CD4-positive, alpha-beta T cell treated with Interleukin-2 at 100 ng/mL for 4 hours (primary cell): ENCODE results near the gene APOBEC3H.
A peak's percentile ranks its signal among the peaks of the same experiment; 100 is the strongest.

Source experiments
- DNase-seq: peaks from one replicate; pipeline ENCODE4 v3.0.0-alpha.2; 2020; ENCODE audit warnings: low spot score

Gene APOBEC3H

GRCh38 chr22:39081016-39081415 is 16.0 kb upstream of the APOBEC3H start:
- DNase-seq: no peak

- no peak for DNase-seq
Observed at GRCh38 chr22:39081598-39081997, 15.4 kb upstream of the APOBEC3H start.

- no peak for DNase-seq
Observed at GRCh38 chr22:39083212-39084165, 13.6 kb upstream of the APOBEC3H start.

- no peak for DNase-seq
Observed at GRCh38 chr22:39084666-39085065, 12.4 kb upstream of the APOBEC3H start.

GRCh38 chr22:39087098-39087497 is 9.9 kb upstream of the APOBEC3H start:
- no peak for DNase-seq

- peak; percentile 30 for DNase-seq
Observed at GRCh38 chr22:39087881-39088684, 9.0 kb upstream of the APOBEC3H start.

- DNase-seq: no peak
Observed at GRCh38 chr22:39088685-39089032, 8.4 kb upstream of the APOBEC3H start.

GRCh38 chr22:39089928-39090327 is 7.1 kb upstream of the APOBEC3H start:
- DNase-seq: no peak

- DNase-seq: peak; percentile 94
Observed at GRCh38 chr22:39090426-39091064, 6.5 kb upstream of the APOBEC3H start.

- DNase-seq: no peak
Observed at GRCh38 chr22:39091126-39092081, 5.6 kb upstream of the APOBEC3H start.

- DNase-seq: peak; percentile 43
Observed at GRCh38 chr22:39092111-39092862, 4.8 kb upstream of the APOBEC3H start.

- peak; percentile 52 for DNase-seq
Observed at GRCh38 chr22:39094717-39095389, 2.2 kb upstream of the APOBEC3H start.

GRCh38 chr22:39095971-39096370 is 1.1 kb upstream of the APOBEC3H start:
- no peak for DNase-seq

- DNase-seq: no peak
Observed at GRCh38 chr22:39098026-39098425, 982 bp downstream of the APOBEC3H start.

- no peak for DNase-seq
Observed at GRCh38 chr22:39098576-39098975, 1.5 kb downstream of the APOBEC3H start.

- DNase-seq: no peak
Observed at GRCh38 chr22:39101226-39101625, 4.2 kb downstream of the APOBEC3H start.

GRCh38 chr22:39103431-39103830 is 6.4 kb downstream of the APOBEC3H start:
- no peak for DNase-seq

- DNase-seq: no peak
Observed at GRCh38 chr22:39106326-39106725, 9.3 kb downstream of the APOBEC3H start.

- DNase-seq: no peak
Observed at GRCh38 chr22:39108487-39108886, 11.4 kb downstream of the APOBEC3H start.

GRCh38 chr22:39109361-39109760 is 12.3 kb downstream of the APOBEC3H start:
- no peak for DNase-seq
